GM12873 (cell line): ENCODE data around the gene RAB40A.

Experiments
- TF ChIP-seq, protein P1 (sequence below): IDR thresholded peaks from 2 replicates; pipeline ENCODE4 v1.5.1; 2012; ENCODE audit warnings: low read depth, mild to moderate bottlenecking, moderate library complexity, low read length, control low read depth; ENCODE audit not compliant: insufficient read depth; ENCODE audit errors: missing control alignments

Gene RAB40A

DNA sequence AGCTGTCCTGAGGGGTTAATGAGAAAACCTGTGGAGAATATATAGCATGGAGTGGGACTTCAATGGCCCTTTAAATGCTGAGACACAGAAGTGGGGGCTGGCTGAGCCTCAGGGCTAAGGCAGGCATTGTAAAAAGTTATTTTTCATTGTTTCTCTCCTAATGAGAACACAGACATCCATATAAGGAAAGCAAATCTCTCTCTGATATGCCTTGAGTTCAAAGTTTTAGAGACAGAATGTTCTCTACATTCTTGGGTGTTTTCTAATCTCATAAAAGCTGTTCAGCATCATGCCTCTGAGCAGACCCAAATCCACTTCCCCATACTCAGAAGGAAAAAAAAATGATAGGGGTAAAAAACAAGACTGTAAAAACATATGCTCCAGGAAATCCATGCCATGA lies 16.8 kb upstream of the RAB40A start:
- TF ChIP-seq, protein P1, sequence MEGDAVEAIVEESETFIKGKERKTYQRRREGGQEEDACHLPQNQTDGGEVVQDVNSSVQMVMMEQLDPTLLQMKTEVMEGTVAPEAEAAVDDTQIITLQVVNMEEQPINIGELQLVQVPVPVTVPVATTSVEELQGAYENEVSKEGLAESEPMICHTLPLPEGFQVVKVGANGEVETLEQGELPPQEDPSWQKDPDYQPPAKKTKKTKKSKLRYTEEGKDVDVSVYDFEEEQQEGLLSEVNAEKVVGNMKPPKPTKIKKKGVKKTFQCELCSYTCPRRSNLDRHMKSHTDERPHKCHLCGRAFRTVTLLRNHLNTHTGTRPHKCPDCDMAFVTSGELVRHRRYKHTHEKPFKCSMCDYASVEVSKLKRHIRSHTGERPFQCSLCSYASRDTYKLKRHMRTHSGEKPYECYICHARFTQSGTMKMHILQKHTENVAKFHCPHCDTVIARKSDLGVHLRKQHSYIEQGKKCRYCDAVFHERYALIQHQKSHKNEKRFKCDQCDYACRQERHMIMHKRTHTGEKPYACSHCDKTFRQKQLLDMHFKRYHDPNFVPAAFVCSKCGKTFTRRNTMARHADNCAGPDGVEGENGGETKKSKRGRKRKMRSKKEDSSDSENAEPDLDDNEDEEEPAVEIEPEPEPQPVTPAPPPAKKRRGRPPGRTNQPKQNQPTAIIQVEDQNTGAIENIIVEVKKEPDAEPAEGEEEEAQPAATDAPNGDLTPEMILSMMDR, result no peak

DNA sequence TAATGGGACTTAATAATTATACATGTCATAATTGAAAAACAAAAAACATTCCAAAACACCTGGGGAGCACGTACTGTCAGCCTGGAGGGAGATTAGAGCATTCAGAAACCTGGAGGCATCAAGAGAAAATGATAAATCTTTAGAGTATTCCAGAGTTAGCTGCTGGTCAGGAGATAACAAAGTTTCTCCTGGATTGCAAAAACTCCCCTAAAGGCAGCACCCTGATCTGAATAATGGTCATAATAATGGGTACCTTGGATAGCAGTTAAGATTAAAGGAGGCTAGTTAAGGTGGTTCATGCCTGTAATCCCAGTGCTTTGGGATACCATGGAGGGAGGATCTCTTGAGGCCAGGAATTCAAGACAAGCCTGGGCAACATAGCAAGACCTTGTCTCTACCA lies 15.9 kb upstream of the RAB40A start:
- TF ChIP-seq, protein P1, result no peak

DNA sequence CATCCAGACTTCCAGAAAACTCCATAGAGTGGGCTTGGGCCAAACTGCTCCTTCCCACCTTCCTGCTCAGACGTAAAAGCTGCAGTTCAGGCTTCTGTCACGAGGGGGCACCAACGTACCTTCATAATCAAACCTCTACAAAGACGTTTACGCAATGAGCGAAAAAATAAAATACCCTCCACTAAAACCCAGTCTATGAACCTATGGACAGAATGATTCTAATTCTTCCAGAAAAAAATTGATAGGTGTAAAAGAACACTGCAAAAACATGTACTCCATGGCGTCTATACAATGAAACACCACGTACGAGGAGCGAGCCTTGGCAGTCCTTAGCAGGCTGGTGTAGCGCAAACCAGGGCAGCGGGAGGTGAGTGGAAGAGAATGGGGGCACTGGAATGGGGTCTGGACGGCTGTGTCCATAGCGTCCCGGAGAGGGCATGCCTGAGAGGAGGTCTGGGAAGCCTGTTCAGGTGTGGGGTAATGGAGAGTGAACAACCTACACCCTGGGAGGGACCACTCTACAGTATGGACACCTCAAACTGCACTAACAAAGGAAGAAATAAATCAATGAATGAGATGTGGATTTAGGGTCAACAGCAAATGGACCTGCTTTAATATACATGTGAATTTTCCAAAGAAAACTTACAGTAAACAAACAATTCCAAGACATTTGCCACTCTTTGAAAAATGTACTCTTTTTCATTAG lies 14.4 kb upstream of the RAB40A start:
- TF ChIP-seq, protein P1, result peak; percentile 82

DNA sequence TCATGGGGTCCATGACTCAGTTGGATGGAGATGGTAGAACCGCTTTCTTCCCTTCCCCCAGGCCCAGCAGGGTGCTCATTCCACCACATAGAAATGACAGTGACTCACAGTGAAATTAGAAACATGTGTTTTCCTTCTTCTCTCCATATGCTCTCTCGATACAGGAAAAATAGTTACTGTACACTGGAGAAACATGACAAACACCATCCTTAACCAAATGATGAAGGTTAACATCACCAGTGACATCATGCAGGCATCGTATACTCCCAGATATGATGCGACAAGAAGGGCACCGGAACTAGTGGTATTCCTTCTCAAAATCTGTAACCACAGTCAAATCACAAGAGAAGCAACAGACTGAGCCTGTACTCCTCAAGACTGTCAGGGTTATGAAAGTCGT lies 11.7 kb upstream of the RAB40A start:
- TF ChIP-seq, protein P1, result no peak

DNA sequence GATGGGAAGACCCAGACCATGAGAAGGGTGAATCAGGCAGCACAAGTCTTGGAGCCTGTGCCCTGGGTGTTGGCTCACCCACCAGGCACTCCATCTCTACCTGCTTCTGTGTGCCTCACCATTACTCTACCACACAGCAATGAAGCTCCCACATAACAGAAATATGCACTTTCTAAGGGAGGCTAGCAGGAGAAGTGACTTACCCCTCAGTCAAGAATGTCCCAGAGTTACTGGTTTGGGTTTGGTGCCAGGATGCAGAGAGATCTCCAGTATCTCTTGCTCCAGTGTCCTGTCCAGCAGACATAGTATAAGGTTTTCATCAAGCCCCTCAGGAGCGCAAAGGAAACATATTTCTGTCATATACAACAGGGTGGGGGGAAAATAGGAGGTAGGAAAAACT lies 11.3 kb upstream of the RAB40A start:
- TF ChIP-seq, protein P1, result no peak

DNA sequence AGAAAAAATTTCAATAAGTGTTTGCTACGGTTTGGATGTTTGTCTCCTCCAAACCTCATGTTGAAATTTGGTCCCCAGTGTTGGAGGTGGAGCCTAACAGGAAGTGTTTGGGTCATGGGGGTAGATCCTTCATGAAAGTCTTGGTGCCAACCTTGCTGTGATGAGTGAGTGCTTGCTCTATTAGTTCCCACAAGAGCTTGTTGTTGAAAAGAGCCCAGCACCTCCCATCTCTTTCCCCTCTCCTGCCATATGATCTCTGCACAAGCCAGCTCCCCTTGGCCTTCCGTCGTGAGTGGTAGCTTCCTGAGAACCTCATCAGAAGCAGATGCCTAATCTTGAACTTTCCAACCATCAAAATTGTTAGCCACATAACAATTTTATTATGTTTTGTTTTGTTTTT lies 10.3 kb upstream of the RAB40A start:
- TF ChIP-seq, protein P1, result no peak

DNA sequence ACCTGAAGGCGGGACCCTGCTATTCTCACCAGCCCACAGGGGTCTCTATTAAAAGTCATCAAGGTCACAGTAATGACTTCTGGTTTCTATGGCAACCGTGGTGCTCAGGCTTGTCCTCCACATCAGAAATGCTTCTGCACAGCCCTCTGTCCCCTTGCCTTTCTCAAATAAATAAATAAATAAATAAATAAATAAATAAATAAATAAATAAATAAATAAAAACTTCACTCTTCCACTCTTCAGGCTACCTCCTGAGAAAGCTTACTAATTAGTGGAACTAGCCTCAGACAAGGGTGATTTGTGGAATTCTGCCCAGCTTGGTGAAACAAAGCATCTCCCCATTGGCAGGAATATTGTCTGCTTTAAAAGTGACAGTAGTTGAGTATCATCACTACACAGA lies 5.5 kb upstream of the RAB40A start:
- TF ChIP-seq, protein P1, result no peak
